HepG2 (cell line): ENCODE data around the gene SC5D. TPM values are rescaled to one million over a fixed set of nuclear protein-coding genes. Genes with fewer than 3 reads are reported as not detected.

ENCODE experiments used
- polyA plus RNA-seq, 8 experiments: library from polyadenylated mRNA; depleted of rRNA in 3 of 8; stranded (reverse) in 7 of 8; unstranded in 1 of 8; fragments of >200 nt; fragmentation: Illumina TruSeq in 4 of 8; extraction: Trizol in 4 of 8; gene quantifications; 2 replicates each; pipeline versions ENCODE4 v1.2.1 to v1.2.3, GENCODE V29; 2011 to 2016; ENCODE audit warnings: low read depth in 4 of 8, missing spikeins in 1 of 8, mixed read lengths in 1 of 8; ENCODE audit not compliant: insufficient read depth in 1 of 8
- total RNA-seq, 5 experiments: library from RNA; depleted of rRNA; stranded (reverse); fragments of >200 nt; fragmentation: Illumina TruSeq; extraction: Trizol; gene quantifications; 2 replicates each; pipeline ENCODE4 v1.2.3, GENCODE V29; 2016; ENCODE audit warnings: low read depth in 1 of 5

SC5D gene
- total and polyA plus RNA-seq, 2 of the 13 experiments (the other 11 are each of a cell fraction or from before 2014, with no cell fraction given), result 84.4 to 155 TPM

Other genes with a start within 250 kb of the SC5D start
- 0.04 and 0.08 TPM in 2 replicates for gene TECTA, start 191.5 kb upstream of the SC5D start, total RNA-seq (2016; rRNA removed; fragmentation: Illumina TruSeq; extraction: Trizol)
- gene TECTA, start 191.5 kb upstream of the SC5D start, polyA plus RNA-seq (2011; rRNA removed), result 0.17 and 0.27 TPM in 2 replicates
- gene SORL1, start 159.5 kb downstream of the SC5D start, total RNA-seq (2016; rRNA removed; fragmentation: Illumina TruSeq; extraction: Trizol), result 10.5 and 21.3 TPM in 2 replicates
- gene SORL1, start 159.5 kb downstream of the SC5D start, polyA plus RNA-seq (2011; rRNA removed), result 138 and 148 TPM in 2 replicates